Esophagus muscularis mucosa (tissue), 4 donors: ENCODE measurements around the gene MFGE8. TPM values are rescaled to one million over a fixed set of nuclear protein-coding genes. Genes with fewer than 3 reads are reported as not detected.

Experiments used
- DNase-seq: peaks from one replicate; pipeline ENCODE4 v3.0.0-alpha.2; 2017; ENCODE audit errors: extremely low spot score
- H3K27ac ChIP-seq, 4 donors: fragments of 200-600 bp; sonication (generic); replicated peaks in 1 of 4; 1 replicate in 3 of 4; 2 replicates in 1 of 4; pipeline ENCODE4 v1.5.1; 2016 to 2019; ENCODE audit warnings: mild to moderate bottlenecking in 1 of 4
- H3K27me3 ChIP-seq, 4 donors: fragments of 200-600 bp; sonication (generic); one replicate each; pipeline versions ENCODE4 v1.5.1 to v1.6.0; 2016 to 2019
- H3K36me3 ChIP-seq, 4 donors: fragments of 200-600 bp; sonication (generic); one replicate each; pipeline ENCODE4 v1.5.1; 2016 to 2019
- H3K4me1 ChIP-seq, 4 donors: fragments of 200-600 bp; sonication (generic); one replicate each; pipeline ENCODE4 v1.5.1; 2016 to 2019
- H3K4me3 ChIP-seq, 4 donors: fragments of 200-600 bp; sonication (generic); 1 replicate in 2 of 4; 2 replicates in 2 of 4; pipeline ENCODE4 v1.5.1; 2016 to 2019; ENCODE audit warnings: mild to moderate bottlenecking in 4 of 4, moderate library complexity in 1 of 4
- H3K9me3 ChIP-seq, 4 donors: fragments of 200-600 bp; sonication (generic); 1 replicate in 3 of 4; 2 replicates in 1 of 4; pipeline ENCODE4 v1.5.1; 2016 to 2019
- EP300 ChIP-seq: sonication (generic); formaldehyde crosslinking; IDR thresholded peaks from one replicate; pipeline ENCODE4 v1.6.1; 2017; ENCODE audit warnings: antibody characterized with exemption
- POLR2A ChIP-seq: fragments of 450-650 bp; IDR thresholded peaks from one replicate; pipeline ENCODE4 v1.6.1; 2017; ENCODE audit warnings: antibody characterized with exemption, moderate library complexity, mild to moderate bottlenecking, low read depth
- POLR2AphosphoS5 ChIP-seq, 2 donors: sonication (generic); formaldehyde crosslinking; IDR thresholded peaks; one replicate each; pipeline ENCODE4 v1.6.1; 2017; ENCODE audit warnings: antibody characterized with exemption in 2 of 2
- WGBS: methylation state at CpG from one replicate; pipeline ENCODE4 v1.1.5; 2018; 5-methylcytosine and 5-hydroxymethylcytosine counted together
- intact Hi-C: fragments of 100-400 bp; cut with DNase I; formaldehyde crosslinking; loops from one replicate; pipeline ENCODE4 v1.15.1; 2023
- total RNA-seq, 4 donors: library from RNA; depleted of rRNA; stranded (reverse); fragments of >200 nt; gene quantifications; one replicate each; pipeline versions ENCODE4 v1.1.0 to v1.2.1, GENCODE V29; 2016
- TF ChIP-seq, protein P1 (sequence below), 3 experiments: fragments of 200-600 bp in 2 of 3; fragments of 450-650 bp in 1 of 3; sonication (generic) in 2 of 3; IDR thresholded peaks; one replicate each; pipeline ENCODE4 v1.5.1; 2017 to 2019; ENCODE audit warnings: antibody characterized with exemption in 3 of 3, mild to moderate bottlenecking in 2 of 3, moderate library complexity in 1 of 3

The MFGE8 gene
- total RNA-seq, 4 donors from 2014 or later = 355 to 614 (median 564) TPM

DNA sequence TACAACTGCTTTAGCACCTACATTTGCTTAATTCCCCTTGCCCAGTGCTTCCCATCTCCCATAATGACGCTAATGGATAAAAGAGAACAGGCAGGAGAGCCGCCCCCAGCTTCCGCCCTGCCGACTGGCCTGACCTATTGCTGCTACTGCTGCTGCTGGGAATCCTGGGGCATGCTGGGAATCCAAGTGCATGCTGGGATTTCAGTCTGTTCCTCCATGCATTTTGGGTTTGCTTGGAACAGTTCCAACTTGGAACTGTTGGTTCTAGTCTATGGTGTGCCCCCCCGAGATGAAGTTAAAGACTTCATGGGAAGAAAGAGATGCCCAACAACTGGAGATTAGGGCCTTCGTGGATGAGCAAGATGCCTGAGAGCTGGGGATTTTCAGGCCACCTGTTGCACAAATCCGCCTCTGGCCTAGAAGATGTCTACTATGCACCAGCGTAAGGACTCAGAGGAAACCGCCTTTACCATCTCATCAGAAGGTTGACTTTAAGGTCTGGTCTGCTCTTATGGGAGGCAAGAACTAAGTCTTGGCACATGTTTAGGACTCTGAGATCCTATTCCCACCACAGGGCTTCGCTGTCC, 46.8 kb downstream of the MFGE8 start:
- H3K27me3 ChIP-seq = peaks cover 0 to 16% (median 0%) of the 10 kb centered on the region in 4 donors
- H3K27ac ChIP-seq = no peak overlapping the region
- no peaks in the 10 kb centered on the region for H3K9me3 ChIP-seq
- intact Hi-C loops = no loop called here
- no peaks in the 10 kb centered on the region for H3K4me1 ChIP-seq
- no peak overlapping the region for H3K4me3 ChIP-seq
- TF ChIP-seq EP300 (no peak), POLR2A (no peak), POLR2AphosphoS5 (IDR thresholded peaks at IDR 0.05) (no peak)
- TF ChIP-seq, protein P1, sequence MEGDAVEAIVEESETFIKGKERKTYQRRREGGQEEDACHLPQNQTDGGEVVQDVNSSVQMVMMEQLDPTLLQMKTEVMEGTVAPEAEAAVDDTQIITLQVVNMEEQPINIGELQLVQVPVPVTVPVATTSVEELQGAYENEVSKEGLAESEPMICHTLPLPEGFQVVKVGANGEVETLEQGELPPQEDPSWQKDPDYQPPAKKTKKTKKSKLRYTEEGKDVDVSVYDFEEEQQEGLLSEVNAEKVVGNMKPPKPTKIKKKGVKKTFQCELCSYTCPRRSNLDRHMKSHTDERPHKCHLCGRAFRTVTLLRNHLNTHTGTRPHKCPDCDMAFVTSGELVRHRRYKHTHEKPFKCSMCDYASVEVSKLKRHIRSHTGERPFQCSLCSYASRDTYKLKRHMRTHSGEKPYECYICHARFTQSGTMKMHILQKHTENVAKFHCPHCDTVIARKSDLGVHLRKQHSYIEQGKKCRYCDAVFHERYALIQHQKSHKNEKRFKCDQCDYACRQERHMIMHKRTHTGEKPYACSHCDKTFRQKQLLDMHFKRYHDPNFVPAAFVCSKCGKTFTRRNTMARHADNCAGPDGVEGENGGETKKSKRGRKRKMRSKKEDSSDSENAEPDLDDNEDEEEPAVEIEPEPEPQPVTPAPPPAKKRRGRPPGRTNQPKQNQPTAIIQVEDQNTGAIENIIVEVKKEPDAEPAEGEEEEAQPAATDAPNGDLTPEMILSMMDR (IDR thresholded peaks at IDR 0.05) = no peak
- DNase-seq = no peak
- H3K36me3 ChIP-seq = no peaks in the 10 kb centered on the region
- 92% methylated on average over 10 of the region's 10 CpGs for WGBS

DNA sequence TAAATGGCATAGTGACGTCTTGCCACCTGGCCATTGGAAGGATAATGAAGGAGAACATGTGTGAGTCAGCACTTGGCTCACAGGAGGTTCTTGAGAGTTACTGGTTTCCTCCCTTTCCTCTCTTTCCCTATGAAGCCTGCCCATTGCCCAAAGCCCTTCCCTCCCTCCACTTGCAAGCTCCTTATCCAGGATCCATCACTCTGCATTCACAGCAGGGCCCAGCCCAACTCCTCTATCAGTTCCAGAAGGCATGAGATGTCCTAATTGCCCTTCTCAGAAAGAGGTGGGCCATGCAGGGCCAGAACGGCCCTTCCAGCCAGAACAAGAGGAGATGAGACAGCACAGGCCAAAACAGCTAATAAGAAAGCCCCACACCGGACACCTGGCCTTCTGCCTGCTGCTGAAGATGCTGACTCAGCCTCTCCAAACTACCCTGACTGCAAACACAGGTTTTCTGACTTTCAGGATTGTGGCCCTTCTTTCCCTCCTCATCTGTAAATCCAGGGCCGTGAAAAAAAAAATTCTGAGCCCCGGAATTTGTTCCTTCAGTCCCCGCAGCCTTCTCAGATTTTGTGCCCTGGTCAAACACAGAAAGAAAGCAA, 47.6 kb downstream of the MFGE8 start:
- intact Hi-C loops = no loop called here
- H3K9me3 ChIP-seq = no peaks in the 10 kb centered on the region
- TF ChIP-seq, protein P1 (IDR thresholded peaks at IDR 0.05) = no peak
- TF ChIP-seq EP300 = no peak
- TF ChIP-seq POLR2AphosphoS5 (IDR thresholded peaks at IDR 0.05) = no peak
- no peak for TF ChIP-seq POLR2A
- DNase-seq = no peak
- WGBS = 76% methylated on average over 6 of the region's 6 CpGs
- no peak overlapping the region for H3K27ac ChIP-seq
- no peaks in the 10 kb centered on the region for H3K36me3 ChIP-seq
- H3K4me1 ChIP-seq = no peaks in the 10 kb centered on the region
- no peak overlapping the region for H3K4me3 ChIP-seq
- H3K27me3 ChIP-seq = peaks cover 0 to 8% (median 0%) of the 10 kb centered on the region in 4 donors

- DNase-seq = no peak
- no peaks in the 10 kb centered on the region for H3K36me3 ChIP-seq
Measured at GRCh38 chr15:88864861-88865497, 48.2 kb downstream of the MFGE8 start.

GRCh38 chr15:88863412-88863811, 49.8 kb downstream of the MFGE8 start:
- no peaks in the 10 kb centered on the region for H3K36me3 ChIP-seq
- intact Hi-C loops = no loop called here
- WGBS = 65% methylated on average over 1 of the region's 1 CpG
- no peak for DNase-seq
- no peaks in the 10 kb centered on the region for H3K4me1 ChIP-seq
- peaks cover 0 to 10% (median 0%) of the 10 kb centered on the region in 4 donors for H3K27me3 ChIP-seq
- H3K27ac ChIP-seq = no peak overlapping the region
- H3K9me3 ChIP-seq = no peaks in the 10 kb centered on the region
- TF ChIP-seq EP300 (no peak), POLR2A (no peak), POLR2AphosphoS5 (IDR thresholded peaks at IDR 0.05) (no peak)
- TF ChIP-seq, protein P1 (IDR thresholded peaks at IDR 0.05) = no peak
- no peak overlapping the region for H3K4me3 ChIP-seq

More at GRCh38 chr15:88864861-88865497, 48.2 kb downstream of the MFGE8 start:
- TF ChIP-seq EP300 (no peak), POLR2A (no peak), POLR2AphosphoS5 (IDR thresholded peaks at IDR 0.05) (no peak)
- TF ChIP-seq, protein P1 (IDR thresholded peaks at IDR 0.05) = no peak
- Histone ChIP-seq H3K4me1 (no peaks in the 10 kb centered on the region), H3K27me3 (peaks cover 0 to 2% (median 0%) of the 10 kb centered on the region in 4 donors), H3K27ac (no peak overlapping the region), H3K9me3 (no peaks in the 10 kb centered on the region), H3K4me3 (no peak overlapping the region)
- intact Hi-C loops = no loop called here
- 71% methylated on average over 4 of the region's 4 CpGs for WGBS
